ENCODE results near the gene SNAP47. TPM values are rescaled to one million over a fixed set of nuclear protein-coding genes. Genes with fewer than 3 reads are reported as not detected.

Gene SNAP47
- total and polyA plus RNA-seq, 9 of the 15 experiments (the other 6 are each of a cell fraction or from before 2014, with no cell fraction given): 2.5 to 41.3 (median 32.6) TPM

DNA sequence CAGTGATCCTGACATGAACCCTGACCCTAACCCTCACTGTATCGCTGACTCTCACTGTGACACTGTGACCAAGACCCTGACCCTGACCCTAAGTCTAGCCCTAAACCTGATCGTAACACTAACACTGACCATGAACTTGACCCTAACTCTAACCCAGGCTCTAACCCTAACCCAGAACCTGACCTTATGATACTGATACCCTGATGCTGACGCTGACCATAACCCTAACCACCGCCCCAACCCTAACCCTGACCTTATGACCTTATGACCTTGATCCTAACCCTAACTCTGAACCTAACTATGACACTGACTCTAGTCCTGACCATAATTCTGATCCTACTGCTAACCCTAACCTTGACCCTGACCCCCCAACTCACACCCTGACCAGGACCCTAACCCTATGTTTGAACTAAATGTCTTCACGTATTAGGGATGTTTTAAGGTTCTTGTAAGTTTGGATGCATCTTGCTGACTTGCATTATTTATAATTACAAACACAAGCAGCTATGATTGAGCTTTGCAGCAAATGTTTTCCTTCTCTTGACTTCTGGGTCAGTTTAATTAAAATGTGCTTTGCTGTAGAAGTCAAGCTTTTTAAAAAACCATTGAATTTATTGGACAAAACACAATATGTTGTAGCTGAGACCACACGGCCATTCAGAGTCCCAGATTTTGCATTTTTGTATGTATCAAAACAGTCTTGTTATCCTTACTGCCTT is 56.3 kb downstream of the SNAP47 start:
- POLR2A ChIA-PET: no interaction called here
- no peaks in the 10 kb centered on the region for H3K9me3 ChIP-seq (replicated peaks; ENCODE audit: control insufficient read depth, insufficient read depth, low read depth, low read length)
- TF ChIP-seq MAFG (tag; conservative IDR thresholded peaks at IDR 0.05) (peak; percentile 78), NR2C2 (CRISPR knock-in tag; IDR thresholded peaks at IDR 0.05) (no peak), NR2C2 (tag; IDR thresholded peaks at IDR 0.05) (no peak), SRSF3 (IDR thresholded peaks at IDR 0.05; ENCODE audit: insufficient read depth, low read length) (no peak), NFYB (IDR thresholded peaks at IDR 0.05; ENCODE audit: extremely low read depth, insufficient read length) (no peak), OTX1 (CRISPR knock-in tag; IDR thresholded peaks at IDR 0.05) (peak; percentile 76; the same call in 1 of the 2 replicates), MAFF (IDR thresholded peaks at IDR 0.05; ENCODE audit: low read length) (peak; percentile 66), ESRRA (IDR thresholded peaks at IDR 0.05; ENCODE audit: borderline replicate concordance, low read depth) (peak; percentile 46; the same call in 1 of the 2 replicates), MAFK (IDR thresholded peaks at IDR 0.05; ENCODE audit: low read length) (peak; percentile 54), NR2C1 (IDR thresholded peaks at IDR 0.05) (peak; percentile 46; the same call in 1 of the 2 replicates), NR2C1 (tag; IDR thresholded peaks at IDR 0.05) (0 out of 2 replicates have a peak, but pooled peaks have one; percentile 38), SIN3B (IDR thresholded peaks at IDR 0.05; ENCODE audit: low read depth) (no peak)

More for the DNA sequence above, 56.3 kb downstream of the SNAP47 start:
- DNase-seq (ENCODE audit: extremely low read depth in 1 of 4, low spot score in 3 of 4): no peak
- H2AFZ ChIP-seq (ENCODE audit: low read depth, low read length): no peak overlapping the region
- ATAC-seq: no peak
- in situ Hi-C loops (cut with MboI) (no loop called here), intact Hi-C loops (cut with micrococcal nuclease) (no loop called here)
- H4K20me1 ChIP-seq (replicated peaks; ENCODE audit: control insufficient read depth, insufficient read depth, low read length): peaks cover 4% of the 10 kb centered on the region
- no peaks in the 10 kb centered on the region for H3K36me3 ChIP-seq (ENCODE audit: control insufficient read depth, insufficient read depth, low read length)
- CTCF ChIA-PET (ENCODE audit: low intra/inter-chr PET ratio): no interaction called here
- no peaks in the 10 kb centered on the region for H3K9me1 ChIP-seq (ENCODE audit: control insufficient read depth, insufficient read depth, low read length)
- H3K4me2 ChIP-seq (ENCODE audit: insufficient read depth, low read length): no peak overlapping the region
- no peak overlapping the region for H3K27ac ChIP-seq (ENCODE audit: extremely low read depth, low read depth, low read length)
- H3K27me3 ChIP-seq (ENCODE audit: control insufficient read depth in 2 of 2, insufficient read depth in 2 of 2, low read length in 2 of 2): peaks cover 0 to 11% of the 10 kb centered on the region in 2 experiments; a peak in 2 of 5 replicates
- no peak overlapping the region for H3K9ac ChIP-seq (ENCODE audit: insufficient read depth in 1 of 2, low read depth in 2 of 2, low read length in 2 of 2)
- BruUV-seq (replicated peaks): no TSS peak
- FAIRE-seq: peak; percentile 15
- no peak overlapping the region for H3K4me3 ChIP-seq
- H3K79me2 ChIP-seq (ENCODE audit: control insufficient read depth, insufficient read depth, low read length): no peaks in the 10 kb centered on the region
- H3K4me1 ChIP-seq (replicated peaks in 1 of 2; ENCODE audit: control insufficient read depth in 2 of 2, insufficient read depth in 2 of 2, low read length in 2 of 2): peaks cover 5 to 54% of the 10 kb centered on the region in 2 experiments; a peak in 3 of 5 replicates
- 31% methylated on average over 6 of the region's 6 CpGs for WGBS (ENCODE audit: insufficient coverage, low coverage, missing lambda C conversion rate)
